ENCODE measurements around the gene USF2. TPM values are rescaled to one million over a fixed set of nuclear protein-coding genes. Genes with fewer than 3 reads are reported as not detected.
A peak's percentile ranks its signal among the peaks of the same experiment; 100 is the strongest.

Gene USF2
- total and polyA plus RNA-seq, 2 of the 8 experiments (the other 6 are each of a cell fraction or from before 2014, with no cell fraction given) = 74.1 to 109 TPM

DNA sequence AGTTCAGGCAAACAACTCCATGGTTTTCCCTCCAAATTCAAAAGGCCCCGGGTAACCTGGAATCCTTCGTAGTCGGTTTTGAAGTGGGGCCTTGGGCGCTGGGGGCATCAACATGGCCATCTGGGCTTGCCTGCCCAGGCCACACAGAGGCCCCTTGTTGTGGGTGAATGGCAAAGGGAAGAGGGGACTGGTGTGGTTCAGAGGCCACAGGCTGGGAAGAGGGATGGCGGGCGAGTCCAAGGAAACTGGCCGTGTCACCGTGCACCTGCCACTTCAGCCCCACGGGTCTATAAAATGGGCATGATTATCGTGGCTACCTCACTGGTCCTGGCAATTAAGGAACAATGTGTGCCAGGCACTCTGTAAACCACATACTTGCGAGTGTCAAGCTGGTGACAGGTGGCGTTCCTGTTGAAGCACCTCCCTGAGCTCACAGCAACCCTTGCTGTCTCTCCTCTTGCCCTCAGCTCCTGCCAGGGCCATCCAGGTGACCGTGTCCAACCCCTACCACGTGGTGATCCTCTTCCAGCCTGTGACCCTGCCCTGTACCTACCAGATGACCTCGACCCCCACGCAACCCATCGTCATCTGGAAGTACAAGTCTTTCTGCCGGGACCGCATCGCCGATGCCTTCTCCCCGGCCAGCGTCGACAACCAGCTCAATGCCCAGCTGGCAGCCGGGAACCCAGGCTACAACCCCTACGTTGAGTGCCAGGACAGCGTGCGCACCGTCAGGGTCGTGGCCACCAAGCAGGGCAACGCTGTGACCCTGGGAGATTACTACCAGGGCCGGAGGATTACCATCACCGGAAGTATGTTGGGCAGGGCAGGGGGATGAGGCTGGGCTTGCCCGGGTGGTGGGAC lies 18.7 kb upstream of the USF2 start (continued):
- TF ChIP-seq CTBP2 (IDR thresholded peaks at IDR 0.05; ENCODE audit: borderline replicate concordance, insufficient read depth, insufficient read length, low read length) (no peak), RFX5 (IDR thresholded peaks at IDR 0.05; ENCODE audit: borderline replicate concordance, low read depth, low read length) (no peak), POLR2A (IDR thresholded peaks at IDR 0.05; ENCODE audit: control extremely low read depth in 1 of 2, low read depth in 2 of 2, low read length in 2 of 2) (peak in 1 of 2 experiments; percentile 50; a peak in 1 of 3 replicates), RAD21 (IDR thresholded peaks at IDR 0.05 in 1 of 2, conservative IDR thresholded peaks at IDR 0.05 in 1 of 2; ENCODE audit: low read depth in 2 of 2, low read length in 2 of 2) (no peak), CBX5 (IDR thresholded peaks at IDR 0.05; ENCODE audit: low read depth, low read length) (no peak), KDM5A (IDR thresholded peaks at IDR 0.05; ENCODE audit: low read length) (no peak), EZH2 (IDR thresholded peaks at IDR 0.05; ENCODE audit: low read depth, low read length, severe bottlenecking) (no peak), CREB1 (IDR thresholded peaks at IDR 0.05) (no peak), TAF7 (optimal IDR thresholded peaks at IDR 0.05; ENCODE audit: borderline replicate concordance, low read depth, low read length) (no peak), EGR1 (IDR thresholded peaks at IDR 0.05; ENCODE audit: borderline replicate concordance, low read depth, low read length) (no peak), KDM4A (IDR thresholded peaks at IDR 0.05; ENCODE audit: low read depth, low read length, severe bottlenecking) (peak; percentile 3)
- TF ChIP-seq, protein P1, sequence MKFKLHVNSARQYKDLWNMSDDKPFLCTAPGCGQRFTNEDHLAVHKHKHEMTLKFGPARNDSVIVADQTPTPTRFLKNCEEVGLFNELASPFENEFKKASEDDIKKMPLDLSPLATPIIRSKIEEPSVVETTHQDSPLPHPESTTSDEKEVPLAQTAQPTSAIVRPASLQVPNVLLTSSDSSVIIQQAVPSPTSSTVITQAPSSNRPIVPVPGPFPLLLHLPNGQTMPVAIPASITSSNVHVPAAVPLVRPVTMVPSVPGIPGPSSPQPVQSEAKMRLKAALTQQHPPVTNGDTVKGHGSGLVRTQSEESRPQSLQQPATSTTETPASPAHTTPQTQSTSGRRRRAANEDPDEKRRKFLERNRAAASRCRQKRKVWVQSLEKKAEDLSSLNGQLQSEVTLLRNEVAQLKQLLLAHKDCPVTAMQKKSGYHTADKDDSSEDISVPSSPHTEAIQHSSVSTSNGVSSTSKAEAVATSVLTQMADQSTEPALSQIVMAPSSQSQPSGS (IDR thresholded peaks at IDR 0.05; ENCODE audit: low read length) = no peak

All from H1 (cell line).